HepG2 (cell line): Measurements from ENCODE around the gene TMED9. TPM values are rescaled to one million over a fixed set of nuclear protein-coding genes. Genes with fewer than 3 reads are reported as not detected.
A peak's percentile ranks its signal among the peaks of the same experiment; 100 is the strongest.

ENCODE experiments used
- ATF7 ChIP-seq, 2 experiments: fragments of 450-650 bp in 1 of 2; sonication (generic) in 1 of 2; formaldehyde crosslinking in 1 of 2; IDR thresholded peaks; 2 replicates each; pipeline versions ENCODE4 v1.4.0 to v1.6.1; 2016 to 2020; ENCODE audit warnings: antibody characterized with exemption in 1 of 2, mild to moderate bottlenecking in 1 of 2, missing genetic modification reagents in 1 of 2
- BCL3 ChIP-seq: sonication (generic); formaldehyde crosslinking; IDR thresholded peaks from 2 replicates; pipeline ENCODE4 v1.5.1; 2020; ENCODE audit warnings: mild to moderate bottlenecking, missing genetic modification reagents, moderate library complexity
- HMGA1 ChIP-seq: sonication (generic); formaldehyde crosslinking; conservative IDR thresholded peaks from 2 replicates; pipeline ENCODE4 v1.4.0; 2020; ENCODE audit warnings: missing genetic modification reagents
- HNRNPLL ChIP-seq: fragments of 200-400 bp; formaldehyde crosslinking; IDR thresholded peaks from 2 replicates; pipeline ENCODE4 v1.6.1; 2017; ENCODE audit warnings: mild to moderate bottlenecking, low read depth, low read length; ENCODE audit not compliant: poor library complexity, severe bottlenecking
- KMT2A ChIP-seq: sonication (generic); formaldehyde crosslinking; IDR thresholded peaks from 2 replicates; pipeline ENCODE4 v1.4.0; 2020; ENCODE audit warnings: missing genetic modification reagents
- MIXL1 ChIP-seq: IDR thresholded peaks from 2 replicates; pipeline ENCODE4 v1.6.1; 2016
- NONO ChIP-seq, 2 experiments: fragments of 450-650 bp in 1 of 2; sonication (generic) in 1 of 2; formaldehyde crosslinking in 1 of 2; IDR thresholded peaks in 1 of 2; conservative IDR thresholded peaks in 1 of 2; 2 replicates each; pipeline versions ENCODE4 v1.6.1 to v1.8.0; 2017 to 2022; ENCODE audit warnings: mild to moderate bottlenecking in 1 of 2, missing genetic modification reagents in 1 of 2, moderate library complexity in 1 of 2
- PAWR ChIP-seq: sonication (generic); formaldehyde crosslinking; IDR thresholded peaks from 2 replicates; pipeline ENCODE4 v1.4.0; 2020; ENCODE audit warnings: missing genetic modification reagents, mild to moderate bottlenecking, borderline replicate concordance
- PHB2 ChIP-seq: fragments of 450-650 bp; IDR thresholded peaks from 2 replicates; pipeline ENCODE4 v1.6.1; 2018; ENCODE audit not compliant: partially characterized antibody
- PHF5A ChIP-seq: IDR thresholded peaks from one replicate; pipeline ENCODE4 v1.6.1; 2018; ENCODE audit warnings: low read depth, missing genetic modification reagents; ENCODE audit not compliant: unreplicated experiment
- RXRB ChIP-seq: IDR thresholded peaks from 2 replicates; pipeline ENCODE4 v1.6.1; 2016; ENCODE audit warnings: borderline replicate concordance, missing genetic modification reagents, missing compliant biosample characterization
- SIX4 ChIP-seq: sonication (generic); formaldehyde crosslinking; IDR thresholded peaks from 2 replicates; pipeline ENCODE4 v1.4.0; 2020; ENCODE audit warnings: missing genetic modification reagents
- SMAD3 ChIP-seq: sonication (generic); formaldehyde crosslinking; IDR thresholded peaks from 2 replicates; pipeline ENCODE4 v1.4.0; 2020; ENCODE audit warnings: missing genetic modification reagents
- SMC3 ChIP-seq: IDR thresholded peaks from 2 replicates; pipeline ENCODE4 v1.6.1; 2011; ENCODE audit warnings: low read length, improper control_type of control experiment
- SP4 ChIP-seq: sonication (generic); formaldehyde crosslinking; IDR thresholded peaks from 2 replicates; pipeline ENCODE4 v1.8.1; 2023; ENCODE audit warnings: mild to moderate bottlenecking, missing genetic modification reagents
- SSRP1 ChIP-seq: IDR thresholded peaks from 2 replicates; pipeline ENCODE4 v1.6.1; 2016; ENCODE audit warnings: control low read depth
- STAG1 ChIP-seq: sonication (generic); formaldehyde crosslinking; IDR thresholded peaks from 2 replicates; pipeline ENCODE4 v1.4.0; 2020; ENCODE audit warnings: missing genetic modification reagents
- TBX2 ChIP-seq: sonication (generic); formaldehyde crosslinking; IDR thresholded peaks from 2 replicates; pipeline ENCODE4 v1.5.0; 2020; ENCODE audit warnings: missing genetic modification reagents, mild to moderate bottlenecking, borderline replicate concordance
- ZBTB38 ChIP-seq: sonication (generic); formaldehyde crosslinking; IDR thresholded peaks from 2 replicates; pipeline ENCODE4 v1.5.1; 2020; ENCODE audit warnings: mild to moderate bottlenecking, missing genetic modification reagents
- ZFY ChIP-seq: sonication (generic); formaldehyde crosslinking; IDR thresholded peaks from 2 replicates; pipeline ENCODE4 v1.4.0; 2020; ENCODE audit warnings: missing genetic modification reagents
- ZNF101 ChIP-seq: sonication (generic); formaldehyde crosslinking; IDR thresholded peaks from 2 replicates; pipeline ENCODE4 v1.4.0; 2020; ENCODE audit warnings: mild to moderate bottlenecking, low read depth, missing genetic modification reagents, borderline replicate concordance
- ZNF501 ChIP-seq: sonication (generic); formaldehyde crosslinking; IDR thresholded peaks from 2 replicates; pipeline ENCODE4 v1.5.1; 2020; ENCODE audit warnings: mild to moderate bottlenecking, moderate library complexity, missing genetic modification reagents
- ZNF639 ChIP-seq: conservative IDR thresholded peaks from 2 replicates; pipeline ENCODE4 v1.6.1; 2018; ENCODE audit warnings: missing genetic modification reagents
- ZNF652 ChIP-seq: IDR thresholded peaks from 2 replicates; pipeline ENCODE4 v1.6.1; 2016; ENCODE audit warnings: low read depth, borderline replicate concordance
- polyA plus RNA-seq, 8 experiments: library from polyadenylated mRNA; depleted of rRNA in 3 of 8; stranded (reverse) in 7 of 8; unstranded in 1 of 8; fragments of >200 nt; fragmentation: Illumina TruSeq in 4 of 8; extraction: Trizol in 4 of 8; gene quantifications; 2 replicates each; pipeline versions ENCODE4 v1.2.1 to v1.2.3, GENCODE V29; 2011 to 2016; ENCODE audit warnings: low read depth in 4 of 8, missing spikeins in 1 of 8, mixed read lengths in 1 of 8; ENCODE audit not compliant: insufficient read depth in 1 of 8
- total RNA-seq, 5 experiments: library from RNA; depleted of rRNA; stranded (reverse); fragments of >200 nt; fragmentation: Illumina TruSeq; extraction: Trizol; gene quantifications; 2 replicates each; pipeline ENCODE4 v1.2.3, GENCODE V29; 2016; ENCODE audit warnings: low read depth in 1 of 5
- TF ChIP-seq, protein P1 (sequence below): sonication (generic); formaldehyde crosslinking; IDR thresholded peaks from 2 replicates; pipeline ENCODE4 v1.4.0; 2020; ENCODE audit warnings: missing genetic modification reagents, borderline replicate concordance

Gene TMED9
- total and polyA plus RNA-seq, 2 of the 13 experiments (the other 11 are each of a cell fraction or from before 2014, with no cell fraction given) = 161 to 350 TPM

GRCh38 chr5:177607452-177608192, 15.6 kb downstream of the TMED9 start (continued):
- TF ChIP-seq KMT2A (CRISPR knock-in tag) (no peak), ZNF639 (CRISPR knock-in tag) (0 out of 2 replicates have a peak, but pooled peaks have one; percentile 34), NONO (IDR thresholded peaks at IDR 0.05) (no peak), NONO (CRISPR knock-in tag; conservative IDR thresholded peaks at IDR 0.05) (0 out of 2 replicates have a peak, but pooled peaks have one; percentile 41), TBX2 (CRISPR knock-in tag) (no peak), HMGA1 (CRISPR knock-in tag) (no peak), ZBTB38 (CRISPR knock-in tag) (peak; percentile 48; the same call in 1 of the 2 replicates), STAG1 (CRISPR knock-in tag) (peak; percentile 97), ZNF101 (no peak), SMAD3 (CRISPR knock-in tag) (0 out of 2 replicates have a peak, but pooled peaks have one; percentile 27), SMC3 (peak; percentile 50; the same call in 1 of the 2 replicates), BCL3 (no peak), ZNF652 (CRISPR knock-in tag) (peak; percentile 24; the same call in 1 of the 2 replicates), SIX4 (CRISPR knock-in tag) (no peak), SSRP1 (0 out of 2 replicates have a peak, but pooled peaks have one; percentile 26), ZFY (CRISPR knock-in tag) (peak; percentile 58; the same call in 1 of the 2 replicates), ATF7 (IDR thresholded peaks at IDR 0.05) (no peak), ATF7 (CRISPR knock-in tag; IDR thresholded peaks at IDR 0.05) (no peak), PHB2 (no peak), HNRNPLL (peak; percentile 48), MIXL1 (CRISPR knock-in tag) (0 out of 2 replicates have a peak, but pooled peaks have one; percentile 38), PAWR (CRISPR knock-in tag) (no peak), PHF5A (CRISPR knock-in tag) (no peak), RXRB (CRISPR knock-in tag) (peak; percentile 56; the same call in 1 of the 2 replicates), ZNF501 (CRISPR knock-in tag) (peak; percentile 85), SP4 (CRISPR knock-in tag) (peak; percentile 44; the same call in 1 of the 2 replicates)
- TF ChIP-seq, protein P1, sequence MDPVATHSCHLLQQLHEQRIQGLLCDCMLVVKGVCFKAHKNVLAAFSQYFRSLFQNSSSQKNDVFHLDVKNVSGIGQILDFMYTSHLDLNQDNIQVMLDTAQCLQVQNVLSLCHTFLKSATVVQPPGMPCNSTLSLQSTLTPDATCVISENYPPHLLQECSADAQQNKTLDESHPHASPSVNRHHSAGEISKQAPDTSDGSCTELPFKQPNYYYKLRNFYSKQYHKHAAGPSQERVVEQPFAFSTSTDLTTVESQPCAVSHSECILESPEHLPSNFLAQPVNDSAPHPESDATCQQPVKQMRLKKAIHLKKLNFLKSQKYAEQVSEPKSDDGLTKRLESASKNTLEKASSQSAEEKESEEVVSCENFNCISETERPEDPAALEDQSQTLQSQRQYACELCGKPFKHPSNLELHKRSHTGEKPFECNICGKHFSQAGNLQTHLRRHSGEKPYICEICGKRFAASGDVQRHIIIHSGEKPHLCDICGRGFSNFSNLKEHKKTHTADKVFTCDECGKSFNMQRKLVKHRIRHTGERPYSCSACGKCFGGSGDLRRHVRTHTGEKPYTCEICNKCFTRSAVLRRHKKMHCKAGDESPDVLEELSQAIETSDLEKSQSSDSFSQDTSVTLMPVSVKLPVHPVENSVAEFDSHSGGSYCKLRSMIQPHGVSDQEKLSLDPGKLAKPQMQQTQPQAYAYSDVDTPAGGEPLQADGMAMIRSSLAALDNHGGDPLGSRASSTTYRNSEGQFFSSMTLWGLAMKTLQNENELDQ (CRISPR knock-in tag) = peak; percentile 20; the same call in 1 of the 2 replicates
